ENCODE results near the gene ZNF544.
A peak's percentile ranks its signal among the peaks of the same experiment; 100 is the strongest.
"Not testable (repeated sequence)": the region's sequence is repeated elsewhere in the genome, so short reads cannot be mapped to it uniquely, and the experiment has no call there.

DNA sequence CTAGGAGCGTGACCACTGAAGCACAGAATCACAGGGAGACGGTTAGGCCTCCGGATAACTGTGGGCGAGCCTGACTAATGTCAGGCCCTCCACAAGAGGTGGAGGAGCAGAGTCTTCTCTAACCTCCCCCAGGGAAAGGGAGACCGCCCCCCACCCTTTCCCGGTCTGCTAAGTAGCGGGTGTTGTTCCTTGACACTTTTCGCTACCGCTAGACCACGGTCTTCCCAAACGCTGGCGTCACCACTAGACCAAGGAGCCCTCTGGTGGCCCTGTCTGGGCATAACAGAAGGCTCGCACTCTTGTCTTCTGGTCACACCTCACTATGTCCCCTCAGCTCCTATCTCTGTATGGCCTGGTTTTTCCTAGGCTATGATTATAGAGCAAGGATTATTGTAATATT, 82.0 kb downstream of the ZNF544 start:
- not testable (repeated sequence) for TF ChIP-seq POLR2A (IDR thresholded peaks at IDR 0.05)
- TF ChIP-seq, protein P1, sequence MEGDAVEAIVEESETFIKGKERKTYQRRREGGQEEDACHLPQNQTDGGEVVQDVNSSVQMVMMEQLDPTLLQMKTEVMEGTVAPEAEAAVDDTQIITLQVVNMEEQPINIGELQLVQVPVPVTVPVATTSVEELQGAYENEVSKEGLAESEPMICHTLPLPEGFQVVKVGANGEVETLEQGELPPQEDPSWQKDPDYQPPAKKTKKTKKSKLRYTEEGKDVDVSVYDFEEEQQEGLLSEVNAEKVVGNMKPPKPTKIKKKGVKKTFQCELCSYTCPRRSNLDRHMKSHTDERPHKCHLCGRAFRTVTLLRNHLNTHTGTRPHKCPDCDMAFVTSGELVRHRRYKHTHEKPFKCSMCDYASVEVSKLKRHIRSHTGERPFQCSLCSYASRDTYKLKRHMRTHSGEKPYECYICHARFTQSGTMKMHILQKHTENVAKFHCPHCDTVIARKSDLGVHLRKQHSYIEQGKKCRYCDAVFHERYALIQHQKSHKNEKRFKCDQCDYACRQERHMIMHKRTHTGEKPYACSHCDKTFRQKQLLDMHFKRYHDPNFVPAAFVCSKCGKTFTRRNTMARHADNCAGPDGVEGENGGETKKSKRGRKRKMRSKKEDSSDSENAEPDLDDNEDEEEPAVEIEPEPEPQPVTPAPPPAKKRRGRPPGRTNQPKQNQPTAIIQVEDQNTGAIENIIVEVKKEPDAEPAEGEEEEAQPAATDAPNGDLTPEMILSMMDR (IDR thresholded peaks at IDR 0.05) = peak in 5 of 6 experiments; percentile 27 to 68 (median 62)
